SK-N-MC (cell line): ENCODE results near the gene MINDY4.

ENCODE experiments used
- EZH2 ChIP-seq: fragments of 200-600 bp; sonication (generic); IDR thresholded peaks from one replicate; pipeline ENCODE4 v1.6.1; 2017; ENCODE audit warnings: antibody characterized with exemption
- FOXP2 ChIP-seq: optimal IDR thresholded peaks from 2 replicates; pipeline ENCODE3; 2011; ENCODE audit warnings: mild to moderate bottlenecking, moderate library complexity; ENCODE audit not compliant: insufficient read depth; ENCODE audit errors: extremely low read length, control extremely low read depth

DNA sequence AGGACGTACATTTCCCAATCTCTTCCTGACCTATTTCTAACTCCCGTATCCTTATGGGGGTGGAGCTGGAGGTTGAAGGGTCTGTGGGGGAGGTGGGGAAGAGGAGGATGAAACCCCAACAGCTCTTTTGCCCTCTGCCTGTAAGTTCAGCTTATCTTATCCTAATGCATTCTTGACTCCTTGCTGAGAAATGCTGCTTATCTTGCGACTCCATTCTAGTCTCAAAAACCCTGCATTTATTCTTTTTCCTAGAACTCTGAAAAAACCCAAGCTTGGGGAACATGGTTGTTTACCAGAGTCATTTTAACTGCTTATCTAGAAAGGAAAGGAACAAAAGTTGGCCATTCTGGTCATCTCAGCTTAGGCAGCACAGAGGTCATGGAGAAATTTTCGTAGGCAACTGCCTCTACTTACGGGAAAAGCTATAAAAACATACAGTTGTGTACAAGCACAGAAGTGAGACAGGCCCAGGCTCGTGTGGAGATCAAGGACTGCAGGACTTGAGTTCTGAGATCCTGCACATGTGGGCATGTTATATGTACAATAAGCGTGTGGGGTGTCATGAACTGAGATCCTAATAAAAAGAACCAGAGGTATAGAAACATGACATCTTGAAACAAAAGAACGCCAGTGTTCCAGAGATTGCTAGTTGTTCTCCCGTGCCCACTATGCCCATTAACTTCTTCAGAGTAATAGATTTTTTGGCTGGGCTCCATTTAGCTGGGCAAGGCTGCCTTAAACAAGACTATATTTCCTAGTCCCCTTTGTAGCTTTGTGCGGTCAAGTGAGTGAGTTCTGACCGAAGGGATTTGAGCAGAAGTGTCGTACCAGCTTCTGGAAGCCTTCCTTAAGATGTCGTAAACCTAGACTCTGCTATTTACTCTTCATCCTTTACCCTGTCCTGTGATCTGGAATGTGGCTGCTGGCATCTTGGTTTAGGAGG is 9.7 kb upstream of the MINDY4 start:
- TF ChIP-seq FOXP2, result no peak
- TF ChIP-seq EZH2, result no peak
